Embryonic facial prominence (tissue), 1 donor: Measurements from ENCODE around the gene ABI3BP.

ENCODE experiments used
- DNase-seq: peaks from one replicate; pipeline ENCODE4 v3.0.0-alpha.2; 2016; ENCODE audit errors: extremely low spot score

ABI3BP gene

DNA sequence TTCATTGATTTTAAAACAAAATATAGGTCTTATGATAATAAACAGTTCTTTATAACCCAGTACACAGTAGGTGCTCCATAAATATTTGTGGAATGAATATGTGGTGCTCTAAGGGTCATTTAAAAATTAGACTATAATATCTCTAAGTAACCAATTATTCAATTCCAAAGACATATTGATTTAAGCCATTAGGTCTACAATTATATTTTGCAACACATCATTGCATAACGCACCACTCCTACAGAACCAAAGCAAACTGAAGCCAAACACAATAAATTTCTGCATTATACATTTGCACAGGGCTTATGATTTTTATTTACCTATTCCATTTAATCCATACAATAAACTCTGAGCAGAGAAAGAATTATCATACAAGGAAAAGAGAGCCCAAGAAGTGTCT lies 104.3 kb downstream of the ABI3BP start:
- no peak for DNase-seq

DNA sequence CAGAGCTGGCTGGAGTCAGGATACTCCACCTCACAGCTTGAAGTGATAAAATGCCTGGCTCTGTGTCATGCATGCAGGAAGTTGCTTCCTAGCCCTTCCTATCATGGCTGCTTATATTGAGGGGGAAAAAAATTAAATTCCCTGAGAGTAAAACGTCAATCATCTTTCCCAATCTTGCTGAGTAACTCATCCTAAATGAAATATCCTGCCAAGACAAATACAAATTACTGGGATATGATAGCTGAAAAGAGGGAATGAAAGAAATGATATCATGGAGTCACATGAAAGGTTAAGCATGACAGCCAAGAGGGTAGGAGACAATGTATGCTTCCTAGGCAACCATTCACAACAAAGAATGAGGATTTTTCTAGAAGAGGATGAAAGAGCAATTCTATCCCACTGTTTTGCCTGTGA lies 110.6 kb downstream of the ABI3BP start:
- DNase-seq = no peak

DNA sequence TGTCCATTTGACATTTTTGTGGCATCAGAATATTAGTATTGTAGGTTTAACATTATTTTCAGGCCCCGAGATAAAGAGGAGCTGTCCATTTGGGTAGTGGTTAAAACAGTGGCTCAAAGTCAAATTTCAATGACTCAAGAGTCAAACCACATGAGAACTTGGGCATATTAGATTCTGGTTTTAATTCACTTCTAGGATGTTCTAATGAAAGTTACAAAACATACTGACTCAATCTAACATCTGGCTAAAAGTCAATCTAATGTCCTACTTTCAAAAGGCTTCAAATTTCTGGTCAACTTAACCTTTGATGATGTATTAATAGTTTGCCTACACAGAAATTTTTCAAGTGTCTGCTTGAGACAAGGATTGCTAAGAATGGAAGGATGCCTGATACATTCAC lies 112.4 kb downstream of the ABI3BP start:
- no peak for DNase-seq

DNA sequence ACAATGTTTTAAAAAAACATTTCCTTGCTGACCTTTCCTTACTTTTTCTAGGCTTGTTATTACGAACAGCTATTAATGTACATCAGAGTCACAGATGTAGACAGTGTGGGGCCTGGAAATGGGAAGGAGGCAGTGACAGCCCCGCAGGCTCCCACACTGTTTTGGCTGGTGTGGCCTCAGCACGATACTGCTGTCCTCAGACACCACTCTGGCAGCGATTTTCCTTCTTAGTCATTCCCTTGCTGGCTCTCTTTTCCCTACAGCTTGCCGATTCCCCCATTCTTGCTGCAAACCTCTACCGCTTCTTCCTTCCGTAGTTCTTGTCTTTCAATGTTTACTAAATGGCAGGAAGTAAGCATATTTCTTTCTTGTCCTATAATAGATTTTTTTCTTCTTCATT lies 113.1 kb downstream of the ABI3BP start:
- no peak for DNase-seq

DNA sequence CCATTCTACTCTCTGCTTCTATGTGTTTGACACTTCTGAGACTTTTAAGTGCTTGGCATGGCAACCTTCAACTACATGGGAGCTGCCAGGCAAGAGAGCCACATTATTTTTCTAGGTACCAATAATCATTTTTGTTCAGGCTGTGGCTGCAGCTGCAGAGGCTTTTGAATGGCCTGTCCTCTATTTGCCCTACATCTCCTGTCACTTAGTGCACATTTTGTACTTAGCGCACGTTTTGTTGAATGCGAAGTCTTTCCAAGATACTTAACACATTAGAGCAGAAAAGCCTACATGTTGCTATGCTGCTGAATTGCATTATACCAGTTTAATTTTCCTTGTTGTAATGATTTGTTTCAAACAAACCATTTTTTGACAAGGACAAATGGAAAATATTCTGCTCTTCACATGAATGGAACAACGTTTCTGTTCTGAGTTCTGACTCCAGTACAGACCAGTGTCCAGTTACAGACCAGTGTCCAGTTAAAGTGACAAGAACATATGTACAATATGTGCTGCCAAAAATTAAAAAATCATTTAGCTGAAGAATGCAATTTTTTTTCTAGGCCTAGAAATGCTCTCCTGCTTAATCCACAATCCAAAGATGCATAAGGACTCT lies 113.9 kb downstream of the ABI3BP start:
- no peak for DNase-seq

DNA sequence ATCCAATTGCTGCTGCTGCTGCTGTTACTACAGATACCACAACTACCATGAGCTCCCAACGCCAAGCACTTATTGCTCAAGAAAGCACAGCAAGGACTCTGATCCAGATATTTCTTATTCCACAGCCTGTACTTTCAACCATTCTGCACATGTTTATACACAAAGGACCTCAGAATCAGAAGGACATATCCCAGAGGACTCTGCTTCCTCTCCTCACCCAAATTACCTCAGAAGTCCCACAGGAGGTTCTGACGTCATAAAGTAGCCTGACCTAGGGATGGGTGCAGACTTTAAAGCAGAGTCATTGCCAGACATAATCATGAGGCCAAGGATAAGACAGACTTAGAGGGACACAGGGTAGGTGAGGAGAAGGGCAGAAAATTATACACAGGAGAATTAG lies 115.9 kb downstream of the ABI3BP start:
- no peak for DNase-seq

DNA sequence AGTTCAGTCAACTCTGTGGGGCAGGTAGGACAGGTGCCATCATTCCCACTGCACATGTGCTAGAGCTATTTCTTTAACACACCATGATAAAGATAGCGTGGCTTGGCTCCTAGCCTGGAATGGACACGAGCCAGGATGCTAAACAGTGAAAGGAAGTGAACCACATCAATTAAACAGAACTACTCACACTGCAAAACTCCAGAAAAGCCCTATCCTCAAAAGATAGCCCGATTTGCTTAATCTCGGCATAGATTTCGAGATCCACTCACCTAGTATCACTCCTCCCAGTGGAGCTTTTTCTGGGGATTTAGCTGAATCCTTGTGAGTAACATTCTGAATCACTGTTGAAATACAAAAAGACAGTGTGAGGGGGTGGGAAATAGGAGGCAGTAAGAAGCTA lies 118.0 kb downstream of the ABI3BP start:
- DNase-seq = no peak

DNA sequence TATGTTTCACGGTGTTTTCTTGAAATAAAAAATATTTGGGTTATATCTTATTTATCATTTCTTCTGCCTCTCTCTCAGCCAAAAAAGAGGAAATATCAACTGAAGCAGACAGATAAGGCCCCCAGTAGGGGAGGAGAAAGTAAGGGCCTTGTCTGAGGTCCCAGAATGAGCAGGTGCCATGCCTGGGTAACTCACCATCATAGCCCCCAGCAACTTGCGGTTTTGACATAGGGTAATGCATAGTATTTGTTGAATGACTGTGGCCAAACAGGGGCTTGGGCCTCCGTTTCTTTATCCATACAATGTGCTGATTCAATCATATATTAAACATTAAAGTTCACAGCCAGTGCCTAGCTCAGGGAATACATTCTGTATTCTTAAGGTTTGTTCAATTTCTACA lies 119.6 kb downstream of the ABI3BP start:
- DNase-seq = no peak

DNA sequence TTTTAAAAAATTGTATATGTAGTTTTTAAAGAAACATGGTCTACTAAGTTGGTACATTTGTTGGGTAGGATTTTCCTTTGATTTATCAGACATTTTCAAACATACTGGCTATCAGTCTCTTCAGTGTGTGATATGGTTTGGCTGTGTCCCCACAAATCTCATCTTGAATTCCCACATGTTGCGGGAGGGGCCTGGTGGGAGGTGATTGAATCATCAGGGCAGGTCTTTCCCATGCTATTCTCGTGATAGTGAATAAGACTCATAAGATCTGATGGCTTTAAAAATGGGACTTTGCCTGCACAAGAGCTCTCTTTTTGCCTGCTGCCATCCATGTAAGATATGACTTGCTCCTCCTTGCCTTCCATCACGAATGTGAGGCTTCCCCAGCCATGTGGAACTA lies 121.9 kb downstream of the ABI3BP start:
- DNase-seq = no peak

DNA sequence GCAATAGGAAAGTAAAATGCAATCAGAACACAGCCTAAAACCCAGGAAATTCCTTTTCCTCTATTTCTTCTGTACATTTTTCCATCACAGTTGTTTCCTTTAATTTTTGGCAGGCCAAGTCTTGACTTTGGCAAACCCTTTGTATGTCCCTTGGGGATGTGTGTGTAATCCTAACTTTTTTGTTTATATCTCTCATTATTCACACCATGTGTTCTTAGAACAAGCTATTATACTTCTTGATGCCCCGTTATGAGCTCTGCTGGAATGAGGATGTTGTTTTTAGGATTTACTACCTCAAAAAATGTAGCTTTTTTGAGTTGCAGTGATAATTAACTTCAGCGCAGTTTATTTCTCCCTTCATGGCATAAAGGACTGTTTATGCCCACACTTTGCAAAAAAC lies 123.4 kb downstream of the ABI3BP start:
- DNase-seq = no peak

DNA sequence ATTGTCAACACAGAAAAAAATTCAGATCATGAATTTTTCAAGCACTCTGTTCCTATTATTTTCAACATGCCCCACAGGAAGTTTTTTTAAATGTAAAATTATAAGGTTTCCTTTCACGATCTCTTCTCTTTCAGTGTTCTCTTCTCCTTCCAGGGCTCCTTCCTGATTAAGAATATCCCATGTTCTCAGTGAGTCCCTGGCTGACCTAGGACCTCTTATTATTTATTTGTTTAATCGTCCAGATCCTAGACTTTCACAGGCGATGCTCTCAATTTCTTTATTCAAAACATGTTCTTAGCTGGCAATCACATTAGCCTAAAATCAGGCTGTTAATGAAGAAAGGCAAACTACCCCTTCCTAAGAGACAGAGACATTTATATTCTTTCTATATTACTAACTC lies 124.3 kb downstream of the ABI3BP start:
- DNase-seq = no peak

DNA sequence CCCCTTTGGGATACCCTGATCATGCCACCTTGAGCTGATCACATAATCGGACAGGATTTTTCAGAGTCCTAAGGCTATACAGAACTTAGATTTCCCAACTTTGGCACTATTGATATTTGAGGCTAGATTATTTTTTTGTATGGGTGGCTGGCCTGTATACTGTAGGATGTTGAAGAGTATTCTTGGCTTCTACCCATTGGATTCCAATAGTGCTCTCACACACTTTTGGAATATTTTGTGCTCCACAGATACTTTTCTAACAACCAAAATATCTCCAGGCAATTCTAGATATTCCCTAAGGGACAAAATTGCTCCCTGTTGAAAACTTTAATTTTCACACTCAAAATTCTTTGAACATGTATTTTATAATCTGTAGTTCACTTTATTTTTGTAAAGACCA lies 125.1 kb downstream of the ABI3BP start:
- DNase-seq = no peak

DNA sequence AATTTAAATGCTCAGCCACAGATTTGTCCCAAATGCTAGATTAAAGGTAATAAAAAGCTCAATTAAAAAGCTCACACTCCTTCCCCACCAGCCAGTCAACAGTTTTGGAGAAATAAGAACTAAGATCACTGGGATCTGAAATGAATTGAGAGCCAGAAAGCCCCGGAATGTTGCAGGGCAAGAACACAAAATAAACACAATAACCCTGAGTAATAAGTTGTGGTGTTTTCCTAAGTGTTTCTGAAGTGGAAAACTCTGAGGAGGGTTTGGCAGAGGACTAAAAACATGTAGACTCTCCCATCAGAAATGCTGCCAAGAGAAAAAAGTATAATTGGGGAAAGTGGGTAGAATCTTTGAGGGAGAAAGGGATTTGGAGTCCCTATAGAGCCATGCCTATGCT lies 127.8 kb downstream of the ABI3BP start:
- no peak for DNase-seq

DNA sequence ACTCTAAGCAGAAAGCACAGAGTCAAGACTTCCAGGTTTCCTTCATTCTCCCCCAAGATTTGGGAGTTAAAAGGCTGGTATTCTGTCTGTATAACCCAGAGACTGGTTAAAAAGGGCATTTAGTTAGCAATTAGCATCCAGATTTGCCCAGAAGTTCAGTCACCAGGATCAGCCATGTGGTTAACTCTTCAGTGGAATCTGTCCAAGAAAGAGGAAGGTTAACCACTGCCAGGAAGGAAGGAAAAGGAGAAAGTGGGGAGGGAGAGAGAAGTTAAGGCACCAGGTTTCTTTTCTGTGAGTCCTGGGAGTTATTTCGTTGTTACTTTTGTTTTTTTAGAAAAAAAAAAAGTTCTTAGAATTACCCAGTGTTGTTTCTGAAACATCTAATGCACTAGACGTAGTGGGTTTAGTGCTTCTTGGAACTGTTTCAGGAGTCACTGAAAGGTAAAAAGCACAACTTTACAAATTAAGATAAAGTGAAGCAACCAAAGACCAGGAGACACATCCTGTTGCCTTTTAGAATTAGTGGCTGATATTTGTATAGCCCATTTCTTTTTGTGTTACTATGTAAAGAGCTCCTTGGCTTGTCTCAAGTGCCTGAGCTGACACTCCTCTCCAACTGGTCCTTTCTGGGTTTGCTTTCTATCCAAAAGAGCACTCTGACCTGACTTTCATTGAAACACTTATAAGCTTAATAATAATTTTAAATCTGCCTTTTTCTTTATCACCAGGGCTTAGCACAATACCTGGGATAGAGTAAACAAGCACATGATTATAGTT lies 128.6 kb downstream of the ABI3BP start:
- no peak for DNase-seq

DNA sequence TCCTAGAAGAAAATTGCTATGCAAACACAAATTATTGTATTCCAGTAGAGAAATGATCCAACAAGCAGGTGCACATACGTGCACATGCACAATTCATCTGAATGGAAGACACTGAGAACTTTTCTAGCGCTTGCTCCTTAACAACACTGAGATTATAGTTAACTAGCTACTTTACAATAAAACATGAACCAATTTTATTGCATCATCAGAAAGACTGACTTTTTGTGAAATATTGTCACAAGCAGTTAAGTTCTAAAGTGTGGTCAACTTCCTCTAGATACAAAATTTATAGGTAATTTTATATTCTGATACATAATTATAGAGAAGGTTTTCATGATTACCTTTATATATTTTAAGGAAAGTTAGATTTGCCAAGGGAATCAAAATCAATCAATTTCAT lies 135.4 kb downstream of the ABI3BP start:
- DNase-seq = no peak

DNA sequence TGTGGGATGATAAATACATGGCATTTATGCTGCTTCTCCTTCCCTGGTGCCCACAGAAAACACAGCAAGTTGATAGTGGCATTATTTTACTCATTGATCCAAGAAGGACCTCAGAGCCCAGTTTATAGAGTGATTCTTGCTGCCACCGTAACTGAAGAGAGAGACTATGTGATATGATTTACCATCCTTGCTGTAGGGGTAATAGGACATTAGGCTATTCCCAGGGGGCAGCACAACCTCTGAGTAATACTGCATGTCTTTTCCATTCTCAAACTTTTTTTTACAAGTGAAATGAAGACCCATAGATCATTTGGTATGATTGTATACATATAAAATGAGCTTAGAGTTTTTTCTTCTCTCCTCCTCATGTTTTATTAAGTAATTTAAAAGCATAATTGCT lies 136.4 kb downstream of the ABI3BP start:
- no peak for DNase-seq

DNA sequence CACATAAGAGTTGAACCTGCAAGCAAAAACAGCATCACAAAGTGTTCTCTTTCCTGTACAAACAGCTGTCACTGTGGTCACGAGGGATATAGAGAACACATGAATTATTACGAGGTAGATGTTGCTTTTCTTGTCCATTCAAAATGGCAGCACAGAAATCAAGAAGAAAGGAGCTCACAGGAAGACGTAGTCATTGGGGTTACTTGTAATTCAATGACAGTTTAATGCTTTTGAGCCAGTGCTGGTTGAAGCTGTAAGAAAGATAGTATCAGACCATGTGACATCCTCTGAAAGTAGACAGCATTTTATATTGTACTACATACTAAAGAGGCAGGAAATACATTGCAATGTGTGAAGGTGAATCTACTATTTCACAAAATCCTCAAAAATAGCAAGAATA lies 140.4 kb downstream of the ABI3BP start:
- no peak for DNase-seq

DNA sequence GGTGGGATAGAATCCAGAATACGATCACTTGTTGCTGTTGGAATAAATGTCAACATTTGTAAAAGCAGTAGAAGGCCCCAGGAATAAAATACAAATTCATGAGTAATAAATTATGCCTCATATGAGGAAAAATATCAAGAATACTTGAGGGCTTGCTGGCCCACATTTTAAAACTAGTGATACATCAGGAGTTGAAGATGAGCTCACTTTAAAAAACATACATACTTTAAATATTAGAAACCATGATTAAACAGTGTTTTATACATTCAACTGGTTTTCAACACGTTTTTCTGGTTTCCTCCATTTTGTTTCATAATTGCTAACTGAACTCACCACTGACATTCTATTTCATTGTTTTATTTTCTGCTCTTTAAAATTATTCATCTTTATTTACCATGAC lies 142.5 kb downstream of the ABI3BP start:
- DNase-seq = no peak

DNA sequence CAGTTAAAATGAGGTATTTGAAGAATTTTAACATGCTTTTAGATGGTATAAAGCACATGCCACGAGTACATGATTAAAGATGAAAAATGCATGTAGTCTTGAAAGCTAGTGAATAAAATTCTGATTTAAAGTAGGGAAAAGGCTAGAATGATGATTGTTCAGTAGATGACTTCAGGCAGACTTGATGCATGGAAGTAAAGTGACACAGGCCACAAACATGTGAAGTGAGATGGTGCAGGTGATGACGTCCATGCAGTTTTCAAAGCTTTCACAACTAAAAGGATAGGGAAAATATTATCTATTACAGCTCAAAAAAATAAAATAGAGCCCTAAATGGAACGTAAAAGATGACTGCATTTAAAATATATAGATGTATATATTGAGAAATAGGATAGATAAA lies 143.1 kb downstream of the ABI3BP start:
- DNase-seq = no peak

DNA sequence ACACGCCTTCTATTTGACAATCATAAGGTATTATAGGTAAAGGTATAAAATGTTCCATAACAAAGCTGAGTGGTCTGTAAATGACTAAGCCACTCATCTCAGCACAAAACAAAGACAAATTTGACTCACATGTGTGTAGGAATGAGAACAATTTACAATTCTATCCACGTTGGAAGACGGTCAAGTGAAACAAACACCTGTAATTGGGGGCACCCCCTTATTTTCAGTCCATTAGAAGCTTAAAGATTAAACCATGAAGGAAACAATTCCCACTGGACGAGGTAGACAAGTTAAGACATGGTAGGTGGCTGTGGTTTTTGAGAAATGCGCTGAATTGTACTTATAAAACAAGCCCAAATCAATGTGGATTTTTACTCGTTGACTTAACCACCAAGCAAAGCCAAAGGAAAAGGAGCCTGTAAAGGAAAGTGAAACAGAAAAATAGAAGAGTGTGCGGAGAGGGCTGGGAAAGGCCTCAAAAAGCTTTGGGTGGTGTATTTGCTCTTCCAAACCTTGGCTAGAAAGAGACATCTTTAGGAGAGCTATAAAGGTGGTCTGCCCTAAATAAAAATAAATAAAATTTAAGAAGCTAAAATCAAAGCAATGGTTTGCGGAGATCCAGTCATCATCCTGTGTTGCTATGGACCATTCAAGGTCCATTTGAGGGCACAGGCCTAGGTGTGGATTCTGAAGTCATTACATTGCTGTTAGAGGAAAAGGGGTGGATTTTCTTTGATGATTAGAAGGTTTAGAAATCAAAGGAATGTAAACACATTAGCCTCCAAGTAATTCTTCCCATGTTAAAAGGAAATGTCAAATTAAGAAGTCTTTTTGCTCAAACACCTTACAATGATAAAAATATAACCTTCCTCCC lies 148.9 kb downstream of the ABI3BP start:
- no peak for DNase-seq

DNA sequence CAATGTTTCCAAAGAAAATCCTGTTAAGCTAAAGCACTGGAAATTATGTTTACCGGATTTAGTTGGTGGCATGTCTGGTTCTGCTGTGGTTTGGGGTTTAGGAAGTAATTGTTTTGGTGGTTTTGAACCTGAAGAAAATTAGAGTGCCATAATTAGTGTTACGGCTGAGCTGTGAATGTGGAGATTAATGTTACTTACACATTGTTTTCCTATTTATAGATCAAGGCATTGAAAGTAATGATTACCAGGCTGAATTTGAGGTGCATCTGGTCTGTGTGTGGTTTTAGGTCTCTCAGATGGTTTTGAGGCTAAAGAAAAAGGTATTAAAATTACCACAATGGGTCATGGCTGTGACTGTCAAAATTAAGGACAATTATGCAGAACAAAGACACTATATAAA lies 155.1 kb downstream of the ABI3BP start:
- no peak for DNase-seq

DNA sequence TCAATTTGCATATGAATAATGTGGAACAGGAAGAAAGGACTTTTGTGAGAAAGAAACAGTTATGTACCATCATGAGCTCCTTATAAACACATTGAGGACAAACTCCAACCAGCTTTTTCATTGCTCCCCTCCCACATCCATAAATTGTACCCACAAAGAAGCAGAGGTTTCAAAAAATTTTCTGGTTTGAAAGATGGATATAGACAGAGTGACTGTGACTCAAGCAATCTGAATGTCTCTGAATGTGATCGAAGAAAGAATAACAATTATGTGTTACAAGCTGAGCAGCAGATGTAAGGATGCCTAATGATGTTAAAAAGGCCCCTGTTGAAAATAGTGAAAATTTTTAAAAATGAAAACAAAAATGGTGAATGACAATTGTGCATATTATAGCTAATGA lies 156.6 kb downstream of the ABI3BP start:
- no peak for DNase-seq

DNA sequence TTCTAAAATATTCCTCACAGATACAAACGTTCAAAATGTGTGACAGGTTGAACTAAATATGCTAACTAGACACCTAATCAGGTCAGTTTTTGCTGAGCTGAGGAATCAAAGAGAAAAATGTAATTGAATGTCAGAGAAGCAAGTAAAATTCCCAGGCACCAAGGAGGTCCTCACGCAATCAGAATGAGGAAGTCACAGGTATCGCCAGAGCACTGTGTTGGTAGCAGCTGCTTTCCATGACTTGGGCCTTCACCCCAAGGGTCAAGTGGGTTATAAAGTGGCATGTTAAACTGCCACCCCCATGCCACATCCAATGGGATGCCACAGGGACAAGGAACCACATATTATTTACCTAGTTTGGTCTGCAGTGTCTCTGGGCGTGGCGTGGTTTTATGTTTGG lies 158.9 kb downstream of the ABI3BP start:
- no peak for DNase-seq
